ENCODE results near the gene LPIN1. TPM values are rescaled to one million over a fixed set of nuclear protein-coding genes. Genes with fewer than 3 reads are reported as not detected.

The LPIN1 gene
- total and polyA plus RNA-seq, 2 of the 13 experiments (the other 11 are each of a cell fraction or from before 2014, with no cell fraction given): 9.7 to 19.4 TPM

DNA sequence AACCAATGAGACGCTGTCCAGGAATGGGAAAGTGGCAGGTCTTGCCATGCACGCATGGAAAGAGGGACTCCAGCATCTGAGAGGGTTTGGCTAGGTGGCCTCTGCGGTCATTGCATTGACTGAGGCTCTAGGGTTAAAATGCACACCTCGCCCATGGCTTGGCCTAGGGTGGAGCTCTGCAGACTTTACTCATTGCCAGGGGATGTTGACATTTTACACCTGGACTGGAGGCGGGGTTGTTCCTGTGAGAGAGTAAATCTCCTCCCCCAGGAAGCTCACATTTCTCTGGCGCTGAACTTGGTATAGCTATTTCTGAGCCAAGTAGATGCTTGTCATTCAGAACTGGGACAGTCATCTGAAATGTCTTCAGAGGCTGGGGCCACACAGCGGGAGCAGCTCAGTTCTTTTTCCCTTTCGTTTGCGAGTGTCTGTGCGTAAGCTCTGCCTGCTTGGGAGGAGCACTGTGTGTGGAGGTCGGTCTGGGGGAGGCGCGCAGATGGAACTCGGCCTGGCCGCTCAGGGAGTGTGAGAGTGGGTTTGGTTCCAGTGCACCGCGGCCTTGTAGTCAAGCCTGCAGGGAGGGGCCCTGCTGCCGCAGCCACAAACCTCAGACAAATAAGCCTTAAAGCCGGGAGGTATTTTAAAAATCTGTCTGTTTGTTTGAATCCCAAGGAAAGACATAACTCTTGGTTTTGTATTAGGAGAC is 76.5 kb downstream of the LPIN1 start (continued):
- TF ChIP-seq, protein P1, sequence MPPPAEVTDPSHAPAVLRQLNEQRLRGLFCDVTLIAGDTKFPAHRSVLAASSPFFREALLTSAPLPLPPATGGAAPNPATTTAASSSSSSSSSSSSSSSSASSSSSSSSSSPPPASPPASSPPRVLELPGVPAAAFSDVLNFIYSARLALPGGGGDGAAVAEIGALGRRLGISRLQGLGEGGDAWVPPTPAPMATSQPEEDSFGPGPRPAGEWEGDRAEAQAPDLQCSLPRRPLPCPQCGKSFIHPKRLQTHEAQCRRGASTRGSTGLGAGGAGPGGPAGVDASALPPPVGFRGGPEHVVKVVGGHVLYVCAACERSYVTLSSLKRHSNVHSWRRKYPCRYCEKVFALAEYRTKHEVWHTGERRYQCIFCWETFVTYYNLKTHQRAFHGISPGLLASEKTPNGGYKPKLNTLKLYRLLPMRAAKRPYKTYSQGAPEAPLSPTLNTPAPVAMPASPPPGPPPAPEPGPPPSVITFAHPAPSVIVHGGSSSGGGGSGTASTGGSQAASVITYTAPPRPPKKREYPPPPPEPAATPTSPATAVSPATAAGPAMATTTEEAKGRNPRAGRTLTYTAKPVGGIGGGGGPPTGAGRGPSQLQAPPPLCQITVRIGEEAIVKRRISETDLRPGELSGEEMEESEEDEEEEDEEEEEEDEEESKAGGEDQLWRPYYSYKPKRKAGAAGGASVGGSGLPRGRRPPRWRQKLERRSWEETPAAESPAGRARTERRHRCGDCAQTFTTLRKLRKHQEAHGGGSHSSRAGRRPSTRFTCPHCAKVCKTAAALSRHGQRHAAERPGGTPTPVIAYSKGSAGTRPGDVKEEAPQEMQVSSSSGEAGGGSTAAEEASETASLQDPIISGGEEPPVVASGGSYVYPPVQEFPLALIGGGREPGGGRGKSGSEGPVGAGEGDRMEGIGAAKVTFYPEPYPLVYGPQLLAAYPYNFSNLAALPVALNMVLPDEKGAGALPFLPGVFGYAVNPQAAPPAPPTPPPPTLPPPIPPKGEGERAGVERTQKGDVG (CRISPR knock-in tag; IDR thresholded peaks at IDR 0.05; ENCODE audit: borderline replicate concordance): peak; percentile 100
- TF ChIP-seq, protein P2, sequence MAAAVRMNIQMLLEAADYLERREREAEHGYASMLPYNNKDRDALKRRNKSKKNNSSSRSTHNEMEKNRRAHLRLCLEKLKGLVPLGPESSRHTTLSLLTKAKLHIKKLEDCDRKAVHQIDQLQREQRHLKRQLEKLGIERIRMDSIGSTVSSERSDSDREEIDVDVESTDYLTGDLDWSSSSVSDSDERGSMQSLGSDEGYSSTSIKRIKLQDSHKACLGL (CRISPR knock-in tag; IDR thresholded peaks at IDR 0.05): no peak
- TF ChIP-seq ZNF562 (CRISPR knock-in tag; IDR thresholded peaks at IDR 0.05; ENCODE audit: borderline replicate concordance): no peak
- no peak for TF ChIP-seq ZNF44 (CRISPR knock-in tag; IDR thresholded peaks at IDR 0.05)
- TF ChIP-seq ZBTB26 (CRISPR knock-in tag; IDR thresholded peaks at IDR 0.05; ENCODE audit: borderline replicate concordance): no peak
- TF ChIP-seq ZNF260 (CRISPR knock-in tag; IDR thresholded peaks at IDR 0.05; ENCODE audit: borderline replicate concordance, low read depth): no peak
- no peak for TF ChIP-seq JDP2 (CRISPR knock-in tag; IDR thresholded peaks at IDR 0.05; ENCODE audit: borderline replicate concordance)
- TF ChIP-seq ZHX1 (CRISPR knock-in tag; IDR thresholded peaks at IDR 0.05; ENCODE audit: low read depth): no peak
- peak; percentile 62; the same call in 1 of the 2 replicates for TF ChIP-seq RXRB (CRISPR knock-in tag; IDR thresholded peaks at IDR 0.05; ENCODE audit: borderline replicate concordance)
- no peak for TF ChIP-seq ZNF530 (CRISPR knock-in tag; IDR thresholded peaks at IDR 0.05; ENCODE audit: low read depth)
- TF ChIP-seq KAT8 (CRISPR knock-in tag; IDR thresholded peaks at IDR 0.05): peak; percentile 52; the same call in 1 of the 2 replicates
- no peak for TF ChIP-seq SSRP1 (CRISPR knock-in tag; IDR thresholded peaks at IDR 0.05)
- no peak for TF ChIP-seq NFRKB (IDR thresholded peaks at IDR 0.05)
- TF ChIP-seq ZNF552 (CRISPR knock-in tag; IDR thresholded peaks at IDR 0.05; ENCODE audit: borderline replicate concordance): no peak
- no peak for TF ChIP-seq ZSCAN22 (CRISPR knock-in tag; IDR thresholded peaks at IDR 0.05)
- TF ChIP-seq, protein P3, sequence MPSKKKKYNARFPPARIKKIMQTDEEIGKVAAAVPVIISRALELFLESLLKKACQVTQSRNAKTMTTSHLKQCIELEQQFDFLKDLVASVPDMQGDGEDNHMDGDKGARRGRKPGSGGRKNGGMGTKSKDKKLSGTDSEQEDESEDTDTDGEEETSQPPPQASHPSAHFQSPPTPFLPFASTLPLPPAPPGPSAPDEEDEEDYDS (CRISPR knock-in tag; IDR thresholded peaks at IDR 0.05): peak; percentile 54; the same call in 1 of the 2 replicates
- no peak for TF ChIP-seq ZNF431 (CRISPR knock-in tag; IDR thresholded peaks at IDR 0.05; ENCODE audit: borderline replicate concordance, low read depth)
